Measurements from ENCODE around the gene PRDX5.

Gene PRDX5

GRCh38 chr11:64298966-64299846 lies 18.7 kb upstream of the PRDX5 start:
- H3K4me3 ChIP-seq (ENCODE audit: low read depth, low read length): no peak overlapping the region
- no peaks in the 10 kb centered on the region for H3K9me3 ChIP-seq (ENCODE audit: control insufficient read depth, insufficient read depth, low read depth, low read length)
- TF ChIP-seq ZNF223 (tag by site-specific recombination; IDR thresholded peaks at IDR 0.05) (no peak), PRDM6 (tag by site-specific recombination; IDR thresholded peaks at IDR 0.05) (no peak)
- POLR2A ChIA-PET: interaction anchor here (0.6 to 0.7 kb wide), 3 partner anchors 14 to 96 kb away, joined by 3 to 4 read pairs (median 4); partner anchors contain the start of gene GPR137
- no peaks in the 10 kb centered on the region for H3K36me3 ChIP-seq (ENCODE audit: control insufficient read depth in 2 of 2, insufficient read depth in 1 of 2, low read length in 2 of 2)
- CTCF ChIA-PET: no interaction called here
- no peak overlapping the region for H3K27ac ChIP-seq (ENCODE audit: extremely low read depth, low read depth, low read length)
- no peaks in the 10 kb centered on the region for H3K4me1 ChIP-seq (ENCODE audit: control insufficient read depth, insufficient read depth, low read length)

- POLR2A ChIA-PET: interaction anchor here (0.7 to 2.0 kb wide), 9 partner anchors 15 to 115 kb away, joined by 3 to 9 read pairs (median 4); partner anchors contain the start of genes BAD, FKBP2, GPR137 and STIP1
- Histone ChIP-seq H3K27ac (ENCODE audit: extremely low read depth, low read depth, low read length) (no peak within 1 kb of the TSS), H3K4me1 (ENCODE audit: control insufficient read depth, insufficient read depth, low read length) (no peaks in the 10 kb centered on the region), H3K9me3 (ENCODE audit: control insufficient read depth, insufficient read depth, low read depth, low read length) (no peaks in the 10 kb centered on the region), H3K36me3 (ENCODE audit: control insufficient read depth in 2 of 2, insufficient read depth in 1 of 2, low read length in 2 of 2) (no peaks in the 10 kb centered on the region), H3K4me3 (ENCODE audit: low read depth, low read length) (peak within 1 kb of the TSS; percentile 18)
- CTCF ChIA-PET: interaction anchor here (0.6 to 5.8 kb wide), 19 partner anchors 7 to 150 kb away, joined by 3 to 81 read pairs (median 9); partner anchors contain the start of genes BAD, FERMT3, PLCB3 and PRDX5
- TF ChIP-seq ZNF791 (tag by site-specific recombination; IDR thresholded peaks at IDR 0.05) (no peak), ZNF514 (tag by site-specific recombination; IDR thresholded peaks at IDR 0.05) (no peak)
Measured at GRCh38 chr11:64299847-64300648, 17.9 kb upstream of the PRDX5 start, which contains the start of gene CATSPERZ. CATSPERZ (plus strand) TSS chr11:64300358; CDS start chr11:64300411, 53 bp downstream.

- TF ChIP-seq ZBTB20 (tag by site-specific recombination; IDR thresholded peaks at IDR 0.05) (no peak), ZNF521 (tag by site-specific recombination; IDR thresholded peaks at IDR 0.05) (no peak), ZNF174 (tag by site-specific recombination; IDR thresholded peaks at IDR 0.05) (no peak), ZFP3 (tag by site-specific recombination; IDR thresholded peaks at IDR 0.05; ENCODE audit: low read depth) (no peak), ZBTB44 (tag by site-specific recombination; IDR thresholded peaks at IDR 0.05) (no peak), ZNF350 (tag by site-specific recombination; IDR thresholded peaks at IDR 0.05) (no peak), OSR2 (tag by site-specific recombination; IDR thresholded peaks at IDR 0.05) (no peak), ZNF747 (tag by site-specific recombination; IDR thresholded peaks at IDR 0.05) (no peak), CTCF (tag by site-specific recombination; IDR thresholded peaks at IDR 0.05) (no peak), ZNF366 (tag by site-specific recombination; conservative IDR thresholded peaks at IDR 0.05) (no peak)
- no peaks in the 10 kb centered on the region for H3K4me1 ChIP-seq (ENCODE audit: control insufficient read depth, insufficient read depth, low read length)
- no peaks in the 10 kb centered on the region for H3K9me3 ChIP-seq (ENCODE audit: control insufficient read depth, insufficient read depth, low read depth, low read length)
- no peak overlapping the region for H3K4me3 ChIP-seq (ENCODE audit: low read depth, low read length)
- peaks cover 0 to 5% of the 10 kb centered on the region in 2 experiments; a peak in 1 of 3 replicates for H3K36me3 ChIP-seq (ENCODE audit: control insufficient read depth in 2 of 2, insufficient read depth in 1 of 2, low read length in 2 of 2)
- CTCF ChIA-PET: interaction anchor here (0.6 to 5.8 kb wide), 37 partner anchors 8 to 1741 kb away, joined by 3 to 81 read pairs (median 5); partner anchors contain the start of genes FERMT3, FKBP2, PLCB3 and PPP1R14B
- POLR2A ChIA-PET: interaction anchor here (0.6 to 3.6 kb wide), 15 partner anchors 14 to 1462 kb away, joined by 3 to 43 read pairs (median 5); partner anchors contain the start of genes BAD, FKBP2, GPR137 and PRDX5
- no peak overlapping the region for H3K27ac ChIP-seq (ENCODE audit: extremely low read depth, low read depth, low read length)
Measured at GRCh38 chr11:64303109-64304031, 14.6 kb upstream of the PRDX5 start.

All from HEK293 (cell line).